ENCODE measurements around the gene NOTCH3.

NOTCH3 gene

GRCh38 chr19:15125232-15126067, 75.3 kb downstream of the NOTCH3 start:
- in situ Hi-C loops (cut with MboI; ENCODE audit: low sequenced_read_pairs) = no loop called here

GRCh38 chr19:15124572-15125231, 76.1 kb downstream of the NOTCH3 start:
- in situ Hi-C loops (cut with MboI; ENCODE audit: low sequenced_read_pairs) = no loop called here

GRCh38 chr19:15123900-15124299, 76.9 kb downstream of the NOTCH3 start:
- in situ Hi-C loops (cut with MboI; ENCODE audit: low sequenced_read_pairs) = no loop called here

GRCh38 chr19:15123031-15123890, 77.5 kb downstream of the NOTCH3 start:
- in situ Hi-C loops (cut with MboI; ENCODE audit: low sequenced_read_pairs) = no loop called here

GRCh38 chr19:15122331-15123030, 78.3 kb downstream of the NOTCH3 start:
- in situ Hi-C loops (cut with MboI; ENCODE audit: low sequenced_read_pairs) = no loop called here

GRCh38 chr19:15120135-15121026, 80.4 kb downstream of the NOTCH3 start:
- in situ Hi-C loops (cut with MboI; ENCODE audit: low sequenced_read_pairs) = no loop called here

GRCh38 chr19:15118789-15119494, 81.9 kb downstream of the NOTCH3 start:
- in situ Hi-C loops (cut with MboI; ENCODE audit: low sequenced_read_pairs) = no loop called here

GRCh38 chr19:15118248-15118647, 82.5 kb downstream of the NOTCH3 start:
- in situ Hi-C loops (cut with MboI; ENCODE audit: low sequenced_read_pairs) = no loop called here

GRCh38 chr19:15116856-15117255, 83.9 kb downstream of the NOTCH3 start:
- in situ Hi-C loops (cut with MboI; ENCODE audit: low sequenced_read_pairs) = no loop called here

- in situ Hi-C loops (cut with MboI; ENCODE audit: low sequenced_read_pairs) = no loop called here
Measured at GRCh38 chr19:15115762-15116615, 84.8 kb downstream of the NOTCH3 start.

- in situ Hi-C loops (cut with MboI; ENCODE audit: low sequenced_read_pairs) = no loop called here
Measured at GRCh38 chr19:15115080-15115479, 85.7 kb downstream of the NOTCH3 start.

- in situ Hi-C loops (cut with MboI; ENCODE audit: low sequenced_read_pairs) = no loop called here
Measured at GRCh38 chr19:15114153-15114540, 86.6 kb downstream of the NOTCH3 start.

- in situ Hi-C loops (cut with MboI; ENCODE audit: low sequenced_read_pairs) = no loop called here
Measured at GRCh38 chr19:15113245-15114152, 87.3 kb downstream of the NOTCH3 start.

GRCh38 chr19:15112385-15112784, 88.4 kb downstream of the NOTCH3 start:
- in situ Hi-C loops (cut with MboI; ENCODE audit: low sequenced_read_pairs) = no loop called here

GRCh38 chr19:15111758-15112157, 89.0 kb downstream of the NOTCH3 start:
- in situ Hi-C loops (cut with MboI; ENCODE audit: low sequenced_read_pairs) = no loop called here

- in situ Hi-C loops (cut with MboI; ENCODE audit: low sequenced_read_pairs) = no loop called here
Measured at GRCh38 chr19:15110418-15110815, 90.4 kb downstream of the NOTCH3 start.

GRCh38 chr19:15109768-15110417, 90.9 kb downstream of the NOTCH3 start:
- in situ Hi-C loops (cut with MboI; ENCODE audit: low sequenced_read_pairs) = no loop called here

All from hTERT RPE-1 (cell line).